Esophagus muscularis mucosa (tissue), 3 donors: Measurements from ENCODE around the gene ADCY5.

Source experiments
- POLR2A ChIP-seq: fragments of 450-650 bp; IDR thresholded peaks from one replicate; pipeline ENCODE4 v1.6.1; 2017; ENCODE audit warnings: antibody characterized with exemption, moderate library complexity, mild to moderate bottlenecking, low read depth
- POLR2AphosphoS5 ChIP-seq, 2 donors: sonication (generic); formaldehyde crosslinking; IDR thresholded peaks; one replicate each; pipeline ENCODE4 v1.6.1; 2017; ENCODE audit warnings: antibody characterized with exemption in 2 of 2
- TF ChIP-seq, protein P1 (sequence below), 3 experiments: fragments of 200-600 bp in 2 of 3; fragments of 450-650 bp in 1 of 3; sonication (generic) in 2 of 3; IDR thresholded peaks; one replicate each; pipeline ENCODE4 v1.5.1; 2017 to 2019; ENCODE audit warnings: antibody characterized with exemption in 3 of 3, mild to moderate bottlenecking in 2 of 3, moderate library complexity in 1 of 3

DNA sequence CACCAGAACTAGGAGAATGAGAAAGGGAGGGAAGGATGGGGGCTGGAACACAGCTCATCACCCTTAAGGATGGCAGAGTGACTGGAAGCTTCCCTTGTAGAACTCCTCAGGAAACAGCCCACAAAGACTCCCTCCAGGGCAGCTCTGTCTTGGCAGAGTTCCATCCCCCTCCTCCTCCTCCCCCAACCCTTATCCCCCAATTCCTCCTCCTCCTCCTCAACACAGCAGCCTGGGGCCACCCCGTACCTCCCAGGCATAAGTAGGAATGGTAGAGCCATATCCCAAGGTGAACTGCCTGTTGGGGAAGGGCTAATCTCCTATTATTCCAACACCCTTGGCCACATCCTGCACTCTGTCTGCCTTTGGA lies 38.8 kb downstream of the ADCY5 start:
- TF ChIP-seq POLR2A (no peak), POLR2AphosphoS5 (IDR thresholded peaks at IDR 0.05) (no peak)
- TF ChIP-seq, protein P1, sequence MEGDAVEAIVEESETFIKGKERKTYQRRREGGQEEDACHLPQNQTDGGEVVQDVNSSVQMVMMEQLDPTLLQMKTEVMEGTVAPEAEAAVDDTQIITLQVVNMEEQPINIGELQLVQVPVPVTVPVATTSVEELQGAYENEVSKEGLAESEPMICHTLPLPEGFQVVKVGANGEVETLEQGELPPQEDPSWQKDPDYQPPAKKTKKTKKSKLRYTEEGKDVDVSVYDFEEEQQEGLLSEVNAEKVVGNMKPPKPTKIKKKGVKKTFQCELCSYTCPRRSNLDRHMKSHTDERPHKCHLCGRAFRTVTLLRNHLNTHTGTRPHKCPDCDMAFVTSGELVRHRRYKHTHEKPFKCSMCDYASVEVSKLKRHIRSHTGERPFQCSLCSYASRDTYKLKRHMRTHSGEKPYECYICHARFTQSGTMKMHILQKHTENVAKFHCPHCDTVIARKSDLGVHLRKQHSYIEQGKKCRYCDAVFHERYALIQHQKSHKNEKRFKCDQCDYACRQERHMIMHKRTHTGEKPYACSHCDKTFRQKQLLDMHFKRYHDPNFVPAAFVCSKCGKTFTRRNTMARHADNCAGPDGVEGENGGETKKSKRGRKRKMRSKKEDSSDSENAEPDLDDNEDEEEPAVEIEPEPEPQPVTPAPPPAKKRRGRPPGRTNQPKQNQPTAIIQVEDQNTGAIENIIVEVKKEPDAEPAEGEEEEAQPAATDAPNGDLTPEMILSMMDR (IDR thresholded peaks at IDR 0.05), result no peak
